Endothelial cell of umbilical vein (primary cell): Measurements from ENCODE around the gene BCAP31. TPM values are rescaled to one million over a fixed set of nuclear protein-coding genes. Genes with fewer than 3 reads are reported as not detected.

Experiments
- BruUV-seq: library from RNA; stranded (reverse); fragments of 400-500 nt; replicated peaks from 2 replicates; lab custom pipeline; 2021; lab: Mats Ljungman, UMichigan
- CTCF ChIA-PET: fragments of 300-600, 350-600 bp; sonication (Branson Sonifier 250); formaldehyde crosslinking; loops from one replicate; lab custom pipeline; 2021; ENCODE audit warnings: antibody characterized with exemption, inconsistent platforms; lab: Charles Lee
- POLR2A ChIA-PET: fragments of 300-600, 350-600 bp; sonication (Branson Sonifier 250); formaldehyde crosslinking; loops from one replicate; lab custom pipeline; 2021; ENCODE audit warnings: antibody characterized with exemption, inconsistent platforms; lab: Charles Lee
- DNase-seq: peaks from one replicate; pipeline ENCODE4 v3.0.0-alpha.2; 2011; ENCODE audit warnings: low read depth, low spot score
- FAIRE-seq: peaks from 2 replicates; lab custom pipeline; 2011; peaks lifted over from hg19 to GRCh38; lab: Jason Lieb, UNC
- H2AFZ ChIP-seq: 2 replicates; pipeline ENCODE4 v1.6.0; 2012; ENCODE audit warnings: low read depth, low read length, control low read depth, inconsistent platforms
- H3K27ac ChIP-seq: 2 replicates; pipeline ENCODE4 v1.5.1; 2011; ENCODE audit warnings: low read depth, mild to moderate bottlenecking, control low read depth, low read length, moderate library complexity; ENCODE audit not compliant: insufficient read depth
- H3K27me3 ChIP-seq, 2 experiments: 2 replicates each; pipeline versions ENCODE4 v1.6.0 to v1.6.1; 2011; ENCODE audit warnings: low read length in 2 of 2, mixed read lengths in 1 of 2; ENCODE audit not compliant: control insufficient read depth in 2 of 2, insufficient read depth in 2 of 2
- H3K36me3 ChIP-seq, 2 experiments: 2 replicates in 1 of 2; 3 replicates in 1 of 2; pipeline ENCODE4 v1.5.1; 2011; ENCODE audit warnings: low read length in 2 of 2, mild to moderate bottlenecking in 1 of 2, moderate library complexity in 1 of 2; ENCODE audit not compliant: control insufficient read depth in 2 of 2, insufficient read depth in 2 of 2; ENCODE audit errors: extremely low read depth in 1 of 2
- H3K4me1 ChIP-seq: 3 replicates; pipeline ENCODE4 v1.5.1; 2011; ENCODE audit warnings: mild to moderate bottlenecking, low read length; ENCODE audit not compliant: control insufficient read depth, insufficient read depth; ENCODE audit errors: extremely low read depth
- H3K4me2 ChIP-seq: 2 replicates; pipeline ENCODE4 v1.6.1; 2011; ENCODE audit warnings: low read length, control low read depth, mixed read lengths; ENCODE audit not compliant: insufficient read depth
- H3K4me3 ChIP-seq, 3 experiments: fragments of 200-600 bp in 1 of 3; sonication (generic), shearing (Covaris generic) in 1 of 3; replicated peaks in 1 of 3; 2 replicates each; pipeline ENCODE4 v1.5.1; 2011 to 2016; ENCODE audit warnings: control low read depth in 3 of 3, low read length in 3 of 3, mild to moderate bottlenecking in 2 of 3, inconsistent platforms in 1 of 3, low read depth in 1 of 3, moderate library complexity in 1 of 3; ENCODE audit not compliant: insufficient read depth in 1 of 3
- H3K79me2 ChIP-seq: 2 replicates; pipeline ENCODE4 v1.6.0; 2012; ENCODE audit warnings: low read length, inconsistent platforms; ENCODE audit not compliant: control insufficient read depth, insufficient read depth
- H3K9ac ChIP-seq: replicated peaks from 2 replicates; pipeline ENCODE3; 2011; ENCODE audit warnings: low read length, control low read depth; ENCODE audit not compliant: insufficient read depth; ENCODE audit errors: extremely low read depth
- H3K9me1 ChIP-seq: replicated peaks from 3 replicates; pipeline ENCODE4 v1.6.0; 2011; ENCODE audit warnings: mild to moderate bottlenecking, low read length; ENCODE audit not compliant: control insufficient read depth, insufficient read depth; ENCODE audit errors: extremely low read depth
- H3K9me3 ChIP-seq: replicated peaks from 2 replicates; pipeline ENCODE4 v1.5.1; 2012; ENCODE audit warnings: low read length, inconsistent platforms; ENCODE audit not compliant: control insufficient read depth, insufficient read depth
- H4K20me1 ChIP-seq: replicated peaks from 2 replicates; pipeline ENCODE3; 2011; ENCODE audit warnings: mild to moderate bottlenecking, low read length; ENCODE audit not compliant: control insufficient read depth, insufficient read depth; ENCODE audit errors: extremely low read depth
- EZH2 ChIP-seq: IDR thresholded peaks from 2 replicates; pipeline ENCODE4 v1.6.1; 2012; ENCODE audit warnings: borderline replicate concordance, low read depth, mild to moderate bottlenecking, moderate library complexity, low read length, inconsistent platforms; ENCODE audit not compliant: severe bottlenecking
- FOS ChIP-seq: IDR thresholded peaks from 2 replicates; pipeline ENCODE4 v1.6.1; 2011; ENCODE audit warnings: mild to moderate bottlenecking, low read length, moderate library complexity, borderline replicate concordance; ENCODE audit not compliant: insufficient read depth
- GATA2 ChIP-seq: IDR thresholded peaks from 2 replicates; pipeline ENCODE4 v1.7.0; 2011; ENCODE audit warnings: low read depth, mild to moderate bottlenecking, moderate library complexity, mixed read lengths, low read length; ENCODE audit not compliant: insufficient read length, insufficient read depth
- JUN ChIP-seq: IDR thresholded peaks from 2 replicates; pipeline ENCODE4 v1.6.1; 2011; ENCODE audit warnings: borderline replicate concordance, low read depth; ENCODE audit not compliant: insufficient read length, insufficient read depth
- MYC ChIP-seq: IDR thresholded peaks from one replicate; pipeline ENCODE4 v1.6.1; 2011; ENCODE audit warnings: mild to moderate bottlenecking, low read depth, low read length
- POLR2A ChIP-seq: IDR thresholded peaks from 2 replicates; pipeline ENCODE4 v1.6.1; 2012; ENCODE audit warnings: low read depth, mild to moderate bottlenecking, control low read depth, low read length
- POLR2AphosphoS5 ChIP-seq: IDR thresholded peaks from 2 replicates; pipeline ENCODE4 v1.6.1; 2012; ENCODE audit warnings: low read depth, mild to moderate bottlenecking, control low read depth, low read length, moderate library complexity; ENCODE audit not compliant: insufficient read depth
- dilution Hi-C: fragments of 300-500 bp; cut with MboI; formaldehyde crosslinking; loops from one replicate; pipeline ENCODE4 v1.15.0; 2019; ENCODE audit warnings: low sequenced_read_pairs; ENCODE audit not compliant: extremely low pct_ligation_motif_present
- intact Hi-C: fragments of 100-400 bp; cut with micrococcal nuclease; formaldehyde crosslinking; loops from one replicate; pipeline ENCODE4 v1.10.0; 2022
- polyA plus RNA-seq, 4 experiments: library from polyadenylated mRNA; depleted of rRNA in 3 of 4; stranded (reverse) in 3 of 4; unstranded in 1 of 4; fragments of >200 nt; gene quantifications; 2 replicates each; pipeline versions ENCODE4 v1.2.1 to v1.2.3, GENCODE V29; 2011 to 2012; ENCODE audit warnings: missing spikeins in 1 of 4
- total RNA-seq: library from RNA; stranded (reverse); gene quantifications from 2 replicates; pipeline ENCODE4 v1.2.3, GENCODE V29; 2021
- TF ChIP-seq, protein P1 (sequence below): IDR thresholded peaks from 2 replicates; pipeline ENCODE4 v1.6.1; 2011; ENCODE audit not compliant: insufficient read depth, insufficient read length

BCAP31 gene
- total and polyA plus RNA-seq, 2 donors (not counting 3 experiments of a cell fraction or from before 2014, with no cell fraction given), result 169 to 203 TPM

DNA sequence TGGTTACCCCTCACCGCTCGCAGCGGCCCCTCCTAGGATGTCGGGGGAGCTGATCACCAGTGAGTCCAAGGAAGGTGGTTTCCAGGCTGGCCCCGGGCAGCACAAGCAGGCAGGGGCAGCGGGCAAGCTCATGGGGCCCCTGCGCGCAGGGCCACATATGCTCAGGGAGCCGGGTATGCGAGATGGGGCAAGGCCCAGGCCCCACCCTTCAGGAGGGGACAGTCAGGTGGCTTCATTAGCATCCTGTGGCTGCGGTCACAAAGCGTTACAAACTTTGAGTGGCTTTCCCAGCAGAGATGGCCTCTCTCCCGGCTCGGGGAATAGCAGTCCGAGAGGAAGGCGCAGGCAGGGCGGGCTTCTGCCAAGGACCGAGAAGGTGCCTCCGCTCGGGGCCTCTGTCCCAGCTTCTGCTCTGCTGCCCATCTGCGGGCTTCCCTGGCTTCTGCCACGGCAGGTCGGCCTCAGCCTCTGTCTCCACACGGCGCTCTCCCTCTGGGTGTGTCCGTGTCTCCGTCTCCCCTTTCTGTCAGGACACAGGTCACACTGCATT is 13.9 kb upstream of the BCAP31 start:
- H3K4me3 ChIP-seq, result no peak overlapping the region
- no peaks in the 10 kb centered on the region for H3K9me1 ChIP-seq
- no TSS peak for BruUV-seq
- no peaks in the 10 kb centered on the region for H3K36me3 ChIP-seq
- DNase-seq, result no peak
- H3K27ac ChIP-seq, result no peak overlapping the region
- no peaks in the 10 kb centered on the region for H4K20me1 ChIP-seq
- TF ChIP-seq, protein P1, sequence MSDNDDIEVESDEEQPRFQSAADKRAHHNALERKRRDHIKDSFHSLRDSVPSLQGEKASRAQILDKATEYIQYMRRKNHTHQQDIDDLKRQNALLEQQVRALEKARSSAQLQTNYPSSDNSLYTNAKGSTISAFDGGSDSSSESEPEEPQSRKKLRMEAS, result no peak
- TF ChIP-seq GATA2 (no peak), FOS (no peak), EZH2 (no peak), POLR2AphosphoS5 (no peak), JUN (no peak), POLR2A (no peak), MYC (no peak)
- dilution Hi-C loops (no loop called here), intact Hi-C loops (no loop called here)
- no peaks in the 10 kb centered on the region for H3K27me3 ChIP-seq
- H3K4me1 ChIP-seq, result no peaks in the 10 kb centered on the region
- ChIA-PET POLR2A (no interaction called here), CTCF (no interaction called here)
- H3K79me2 ChIP-seq, result no peaks in the 10 kb centered on the region
- H3K9ac ChIP-seq, result no peak overlapping the region
- no peak overlapping the region for H2AFZ ChIP-seq
- H3K4me2 ChIP-seq, result no peak overlapping the region
- no peak for FAIRE-seq
- no peaks in the 10 kb centered on the region for H3K9me3 ChIP-seq

DNA sequence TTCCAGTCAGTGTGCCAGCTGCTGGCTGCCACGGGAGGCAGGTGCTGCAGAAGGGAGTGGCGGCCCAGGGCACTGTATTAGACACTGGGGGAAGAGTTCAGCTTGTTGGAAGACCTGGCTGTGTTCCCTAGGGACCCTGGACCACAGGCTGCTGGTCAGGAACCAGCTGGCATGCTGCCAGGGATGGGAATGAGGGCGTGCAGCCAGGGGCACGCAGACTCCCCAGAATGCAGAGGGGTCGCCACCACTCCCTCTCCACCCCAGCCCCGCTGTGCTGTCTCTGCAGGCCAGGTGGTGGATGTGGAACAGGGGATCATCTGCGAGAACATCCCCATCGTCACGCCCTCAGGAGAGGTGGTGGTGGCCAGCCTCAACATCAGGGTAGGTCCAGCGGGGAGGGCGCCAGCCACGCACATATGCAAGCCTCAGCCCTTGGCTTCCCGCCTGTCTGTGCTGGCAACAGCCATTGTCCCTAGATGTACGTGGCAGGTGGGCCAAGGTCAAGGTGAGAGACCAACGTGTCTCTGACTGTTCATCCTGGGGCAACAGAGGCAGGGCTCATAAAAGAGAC is 12.8 kb upstream of the BCAP31 start:
- ChIA-PET POLR2A (no interaction called here), CTCF (no interaction called here)
- H2AFZ ChIP-seq, result no peak overlapping the region
- no peaks in the 10 kb centered on the region for H3K36me3 ChIP-seq
- no peaks in the 10 kb centered on the region for H3K79me2 ChIP-seq
- H3K9me1 ChIP-seq, result no peaks in the 10 kb centered on the region
- no peak for DNase-seq
- no peak overlapping the region for H3K27ac ChIP-seq
- dilution Hi-C loops, result no loop called here
- intact Hi-C loops, result no loop called here
- no TSS peak for BruUV-seq
- no peaks in the 10 kb centered on the region for H3K27me3 ChIP-seq
- H3K4me2 ChIP-seq, result no peak overlapping the region
- H3K9ac ChIP-seq, result no peak overlapping the region
- no peak for FAIRE-seq
- H3K4me1 ChIP-seq, result no peaks in the 10 kb centered on the region
- H3K9me3 ChIP-seq, result no peaks in the 10 kb centered on the region
- no peak overlapping the region for H3K4me3 ChIP-seq
- no peaks in the 10 kb centered on the region for H4K20me1 ChIP-seq
- no peak for TF ChIP-seq GATA2
- no peak for TF ChIP-seq MYC
- no peak for TF ChIP-seq FOS
